HTR-8/SVneo (cell line): ENCODE measurements around the gene HNRNPR.

Experiments
- DNase-seq: peaks from one replicate; pipeline ENCODE4 v3.0.0; 2011; ENCODE audit warnings: low spot score, mixed read lengths; ENCODE audit not compliant: insufficient read length
- FAIRE-seq: peaks from 2 replicates; lab custom pipeline; 2011; peaks lifted over from hg19 to GRCh38; lab: Jason Lieb, UNC

The HNRNPR gene

DNA sequence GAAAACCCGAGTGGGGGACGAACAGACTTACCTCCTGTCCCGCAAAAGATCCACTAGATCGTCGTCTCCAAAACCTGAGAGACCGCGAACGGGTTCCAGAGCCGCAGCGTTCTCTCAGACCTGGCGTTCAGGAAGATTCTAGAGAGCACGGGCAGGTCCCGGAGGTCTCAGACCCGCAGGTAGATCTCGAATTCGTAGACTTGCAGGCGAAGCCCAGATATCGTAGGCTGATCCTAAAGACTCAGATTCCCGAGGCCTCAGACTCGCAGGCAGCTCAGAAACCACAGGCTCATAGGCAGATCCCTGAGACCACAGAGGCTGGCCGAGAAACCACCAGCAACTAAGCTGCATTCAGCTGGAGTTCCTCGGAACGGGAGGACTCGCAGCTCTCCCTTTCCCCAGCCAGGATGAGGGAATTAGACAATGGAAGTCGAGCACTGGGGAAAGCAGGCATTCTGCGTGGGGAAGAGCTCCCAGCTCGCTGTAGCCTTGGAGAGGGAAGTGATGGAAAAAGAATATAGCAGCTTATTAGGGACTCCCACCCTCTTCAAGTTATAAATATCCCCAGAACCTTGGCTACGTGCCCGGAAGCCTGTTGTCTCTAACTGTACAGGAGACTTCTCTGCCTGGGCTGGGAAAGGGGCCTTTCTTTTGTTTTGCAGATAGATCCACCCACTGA, 25.4 kb upstream of the HNRNPR start, which contains the start of gene ZNF436:
TSS of gene ZNF436 (minus strand) at position 502 of the 679 bp plus-strand sequence. CDS start 1,831 bp downstream, outside the sequence.
- FAIRE-seq (no peak), DNase-seq (no peak)

- FAIRE-seq (no peak), DNase-seq (peak; percentile 73)
Measured at GRCh38 chr1:23368562-23369334, 24.7 kb upstream of the HNRNPR start.

- peak; percentile 98 for DNase-seq
- FAIRE-seq, result peak; percentile 72
Measured at GRCh38 chr1:23367791-23368561, 23.9 kb upstream of the HNRNPR start.

DNA sequence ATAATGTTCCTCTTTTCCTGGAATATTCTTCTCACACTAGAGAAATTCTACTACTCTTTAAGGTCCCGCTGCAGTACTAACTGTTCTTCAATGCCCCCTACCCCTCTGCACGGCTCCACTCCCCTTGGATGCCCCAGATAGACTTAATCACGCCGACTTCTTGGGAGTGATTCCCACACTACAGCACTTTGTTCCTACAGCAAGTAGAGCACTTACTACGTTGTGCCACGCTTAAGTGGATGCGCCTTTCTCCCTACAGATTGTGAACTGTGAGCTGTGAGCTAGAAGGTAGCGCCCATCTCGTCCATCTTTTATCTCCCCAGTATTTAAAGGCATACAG, 23.3 kb upstream of the HNRNPR start:
- FAIRE-seq (no peak), DNase-seq (no peak)

DNA sequence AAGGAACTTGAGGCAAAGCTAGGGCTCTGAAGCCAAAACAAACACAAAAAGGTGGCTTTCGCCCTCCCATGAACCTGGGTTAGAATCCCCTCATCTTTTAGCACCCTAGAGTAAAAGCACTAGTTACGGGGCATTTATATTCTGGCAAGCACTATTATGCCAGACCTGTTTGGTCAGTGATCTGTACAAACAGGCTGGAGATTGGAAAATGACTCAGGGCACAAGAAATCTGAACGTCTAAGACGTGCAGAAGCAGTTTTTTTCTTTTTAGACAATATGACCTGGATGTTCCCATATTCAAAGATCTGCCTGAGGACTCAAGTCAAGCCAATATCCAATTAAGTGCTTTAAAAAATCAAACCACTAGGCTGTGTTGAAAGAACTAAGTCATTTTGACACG, 22.5 kb upstream of the HNRNPR start:
- FAIRE-seq, result no peak
- DNase-seq, result no peak

GRCh38 chr1:23366146-23366545, 22.1 kb upstream of the HNRNPR start:
- DNase-seq (no peak), FAIRE-seq (no peak)

DNA sequence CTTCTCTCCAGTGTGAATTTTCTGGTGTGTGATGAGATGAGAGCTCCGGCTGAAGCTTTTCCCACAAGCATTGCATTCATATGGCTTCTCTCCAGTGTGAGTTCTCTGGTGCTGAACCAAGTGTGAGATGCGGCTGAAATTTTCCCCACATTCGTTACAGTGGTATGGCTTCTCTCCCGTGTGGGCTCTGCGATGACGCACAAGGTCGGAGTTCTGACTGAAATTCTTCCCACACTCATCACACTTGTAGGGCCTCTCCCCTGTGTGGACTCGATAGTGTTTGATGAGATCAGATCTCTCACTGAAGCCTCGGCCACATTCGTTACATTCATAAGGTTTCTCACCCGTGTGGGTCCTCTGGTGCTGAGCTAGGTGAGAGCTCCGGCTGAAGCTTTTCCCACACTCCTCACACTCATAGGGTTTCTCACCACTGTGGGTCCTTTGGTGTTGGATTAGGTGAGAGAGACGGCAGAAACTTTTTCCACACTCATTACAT, 18.2 kb upstream of the HNRNPR start:
- FAIRE-seq (no peak), DNase-seq (no peak)

DNA sequence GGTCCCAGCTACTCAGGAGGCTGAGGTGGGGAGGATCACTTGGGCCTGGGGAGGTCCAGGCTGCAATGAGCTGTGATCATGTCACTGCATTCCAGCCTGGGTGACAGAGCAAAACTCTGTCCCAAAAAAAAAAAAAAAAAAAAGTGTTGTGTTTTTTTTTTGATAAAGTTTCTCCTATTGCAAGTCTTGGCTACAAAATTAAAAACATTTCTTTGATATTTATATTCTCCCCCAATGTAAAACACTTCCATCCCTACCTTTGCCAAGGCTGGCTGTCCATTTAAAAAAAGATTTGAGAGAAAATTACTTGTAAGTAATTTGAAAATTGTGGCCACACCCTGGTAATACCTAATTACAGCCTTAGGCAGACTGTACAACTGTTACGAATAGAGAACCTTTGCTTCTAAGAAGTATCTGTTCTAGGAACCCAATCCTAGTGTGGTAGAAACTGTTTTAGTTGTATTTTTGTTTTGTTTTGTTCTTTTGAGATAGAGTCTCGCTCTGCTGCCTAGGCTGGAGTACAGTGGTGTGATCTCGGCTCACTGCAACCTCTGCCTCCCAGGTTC, 14.3 kb upstream of the HNRNPR start:
- FAIRE-seq (no peak), DNase-seq (no peak)

DNA sequence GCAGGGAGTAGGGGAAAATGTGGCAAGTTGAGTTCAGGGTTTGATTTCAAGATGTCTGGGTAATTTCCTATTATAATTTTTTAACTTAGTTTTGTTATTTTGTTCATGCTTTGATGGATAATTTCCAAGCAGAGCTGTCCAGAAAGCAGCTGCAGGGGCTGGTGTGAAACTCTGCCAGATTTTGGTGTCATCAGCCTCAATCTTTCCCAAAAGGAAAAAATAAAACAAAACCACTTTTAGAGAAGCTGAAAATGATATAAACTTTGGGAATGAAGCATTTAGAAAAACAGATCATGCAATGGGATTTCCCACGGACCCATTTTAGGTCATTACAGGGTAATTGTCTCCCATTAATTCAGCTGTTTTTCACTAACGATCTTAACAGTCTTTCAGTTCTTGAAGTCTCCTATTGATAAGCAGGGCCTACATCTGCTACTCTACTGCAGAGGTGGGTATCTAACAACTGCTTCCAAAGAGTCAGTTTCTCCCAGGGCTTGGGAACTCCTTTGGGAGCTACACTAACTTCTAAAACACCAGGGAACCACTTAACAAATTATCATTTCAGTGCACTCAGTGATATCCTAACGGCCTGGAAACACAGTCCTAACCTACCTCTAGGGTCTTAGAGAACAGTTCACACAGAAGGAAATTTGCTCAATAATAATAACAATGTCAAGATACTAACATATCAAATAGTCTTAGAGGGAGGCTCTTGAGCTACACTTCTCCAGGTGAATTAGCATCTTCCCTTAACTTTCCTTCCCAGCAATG, 13.2 kb upstream of the HNRNPR start:
- FAIRE-seq (no peak), DNase-seq (no peak)

DNA sequence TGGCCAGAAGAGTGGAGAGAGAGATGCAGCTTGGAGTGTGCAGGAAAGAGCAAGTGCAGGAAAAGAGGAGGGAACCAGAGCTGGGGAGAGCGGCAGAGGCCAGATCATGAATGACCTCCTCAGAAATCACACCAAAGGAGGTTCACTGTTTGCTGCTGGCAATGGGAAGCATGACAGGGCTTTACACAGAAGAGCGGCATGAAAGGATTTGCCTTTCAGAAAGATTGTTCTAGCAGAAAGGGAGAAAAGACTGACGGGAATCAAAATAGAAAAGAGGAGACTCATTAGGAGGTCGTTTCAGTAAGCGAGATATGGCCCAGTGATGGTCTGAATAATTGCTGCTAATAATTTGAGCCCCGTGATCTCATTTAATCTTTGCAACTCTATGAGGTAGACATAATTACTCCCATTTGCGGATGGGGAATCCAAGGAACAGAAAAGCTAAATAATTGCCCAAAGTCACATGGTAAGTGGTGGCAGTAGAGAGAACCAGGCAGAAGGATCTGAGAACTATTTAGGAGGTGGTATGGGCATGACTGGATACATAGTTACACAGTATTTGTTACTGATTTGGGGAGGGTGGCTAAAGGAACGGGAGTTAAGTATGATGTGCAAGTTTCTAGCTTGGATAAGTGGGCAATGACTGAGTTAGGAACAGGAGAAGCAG, 12.5 kb upstream of the HNRNPR start:
- FAIRE-seq (no peak), DNase-seq (no peak)

- FAIRE-seq, result no peak
- DNase-seq, result no peak
Measured at GRCh38 chr1:23354245-23354644, 10.2 kb upstream of the HNRNPR start.

GRCh38 chr1:23352096-23352695, 8.1 kb upstream of the HNRNPR start:
- no peak for FAIRE-seq

GRCh38 chr1:23345920-23346319, 1.8 kb upstream of the HNRNPR start:
- FAIRE-seq, result no peak
- DNase-seq, result no peak

More at GRCh38 chr1:23352096-23352695, 8.1 kb upstream of the HNRNPR start:
- no peak for DNase-seq

- peak; percentile 15 for DNase-seq
- FAIRE-seq, result no peak
Measured at GRCh38 chr1:23344987-23345472, 946 bp upstream of the HNRNPR start.

GRCh38 chr1:23343221-23344110, 618 bp downstream of the HNRNPR start:
- DNase-seq (peak; percentile 19), FAIRE-seq (no peak)

GRCh38 chr1:23341931-23342692, 2.0 kb downstream of the HNRNPR start:
- no peak for FAIRE-seq
- DNase-seq, result no peak

GRCh38 chr1:23339632-23340031, 4.5 kb downstream of the HNRNPR start:
- DNase-seq (no peak), FAIRE-seq (no peak)
